HG03066 (cell line): Measurements from ENCODE around the gene SPTBN4.
"Not testable (repeated sequence)": the region's sequence is repeated elsewhere in the genome, so short reads cannot be mapped to it uniquely, and the experiment has no call there.

ENCODE experiments used
- ATAC-seq: cut with Tn5 transposase; IDR thresholded peaks from one replicate; pipeline ENCODE4 v1.9.1; 2021; ENCODE audit warnings: low read depth; ENCODE audit not compliant: unreplicated experiment

SPTBN4 gene

DNA sequence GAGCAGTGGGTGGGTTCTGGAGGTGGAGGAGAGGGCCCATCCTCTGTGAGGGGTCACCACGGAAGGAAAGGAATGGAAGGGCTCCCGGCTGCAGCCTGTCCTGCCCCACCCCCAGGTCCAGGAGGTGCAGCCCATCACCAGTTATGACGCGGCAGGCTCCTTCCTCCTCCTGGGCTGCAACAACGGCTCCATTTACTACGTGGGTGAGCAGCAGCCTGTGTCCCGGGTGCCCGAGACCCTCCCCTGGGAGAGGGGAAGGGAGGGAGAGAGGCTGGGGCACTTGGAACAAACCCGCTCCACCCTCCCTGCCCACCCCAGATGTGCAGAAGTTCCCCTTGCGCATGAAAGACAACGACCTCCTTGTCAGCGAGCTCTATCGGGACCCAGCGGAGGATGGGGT, 116.5 kb downstream of the SPTBN4 start:
- no peak for ATAC-seq

- no peak for ATAC-seq
These were observed 117.2 kb downstream of the SPTBN4 start for GRCh38 chr19:40584007-40584406.

- ATAC-seq, result no peak
These were observed 118.6 kb downstream of the SPTBN4 start for GRCh38 chr19:40585241-40585981.

- no peak for ATAC-seq
These were observed 119.2 kb downstream of the SPTBN4 start for GRCh38 chr19:40585982-40586422.

DNA sequence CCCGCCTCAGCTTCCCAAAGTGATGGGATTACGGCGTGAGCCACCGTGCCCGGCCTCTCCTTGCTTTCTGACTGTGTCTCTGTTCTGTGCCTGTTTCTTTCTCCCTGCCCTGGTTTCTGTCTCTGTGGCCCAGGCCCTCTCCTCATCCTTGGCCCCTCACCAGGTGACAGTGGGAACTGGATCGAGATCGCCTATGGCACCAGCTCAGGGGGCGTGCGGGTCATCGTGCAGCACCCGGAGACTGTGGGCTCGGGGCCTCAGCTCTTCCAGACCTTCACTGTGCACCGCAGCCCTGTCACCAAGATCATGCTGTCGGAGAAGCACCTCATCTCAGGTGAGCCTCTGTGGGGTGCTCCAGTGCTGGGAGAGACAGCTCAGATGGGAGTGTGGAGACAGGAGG, 119.8 kb downstream of the SPTBN4 start:
- ATAC-seq, result no peak

DNA sequence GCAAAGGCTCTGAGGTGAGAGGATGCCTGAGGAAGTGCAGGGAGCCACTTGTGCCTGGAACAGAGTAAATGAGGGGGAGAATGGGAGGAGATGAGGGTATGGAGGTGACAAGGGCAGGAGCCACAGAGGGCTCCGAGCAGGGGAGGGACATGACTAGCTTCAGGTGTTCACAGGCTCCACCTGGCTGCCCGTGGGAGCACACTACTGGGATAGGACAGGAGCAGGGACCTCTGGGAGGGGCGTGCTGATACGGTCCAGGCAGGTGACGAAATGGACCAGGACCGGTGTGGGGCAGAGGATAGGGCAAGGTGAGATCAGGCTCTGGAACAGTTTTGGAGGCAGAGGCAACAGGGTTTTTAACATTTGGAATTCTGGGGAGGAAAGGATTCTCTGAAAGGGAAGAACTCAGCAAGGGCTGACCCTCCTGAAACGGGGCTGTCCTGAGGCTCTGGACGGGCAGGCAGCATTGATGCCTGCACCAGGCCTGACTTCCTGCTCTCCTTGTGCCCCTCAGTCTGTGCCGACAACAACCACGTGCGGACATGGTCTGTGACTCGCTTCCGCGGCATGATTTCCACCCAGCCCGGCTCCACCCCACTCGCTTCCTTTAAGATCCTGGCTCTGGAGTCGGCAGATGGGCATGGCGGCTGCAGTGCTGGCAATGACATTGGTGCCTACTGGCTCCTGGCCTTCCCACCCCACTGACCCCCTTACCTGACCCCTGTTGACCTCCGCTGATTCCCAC, 121.5 kb downstream of the SPTBN4 start:
- no peak for ATAC-seq

DNA sequence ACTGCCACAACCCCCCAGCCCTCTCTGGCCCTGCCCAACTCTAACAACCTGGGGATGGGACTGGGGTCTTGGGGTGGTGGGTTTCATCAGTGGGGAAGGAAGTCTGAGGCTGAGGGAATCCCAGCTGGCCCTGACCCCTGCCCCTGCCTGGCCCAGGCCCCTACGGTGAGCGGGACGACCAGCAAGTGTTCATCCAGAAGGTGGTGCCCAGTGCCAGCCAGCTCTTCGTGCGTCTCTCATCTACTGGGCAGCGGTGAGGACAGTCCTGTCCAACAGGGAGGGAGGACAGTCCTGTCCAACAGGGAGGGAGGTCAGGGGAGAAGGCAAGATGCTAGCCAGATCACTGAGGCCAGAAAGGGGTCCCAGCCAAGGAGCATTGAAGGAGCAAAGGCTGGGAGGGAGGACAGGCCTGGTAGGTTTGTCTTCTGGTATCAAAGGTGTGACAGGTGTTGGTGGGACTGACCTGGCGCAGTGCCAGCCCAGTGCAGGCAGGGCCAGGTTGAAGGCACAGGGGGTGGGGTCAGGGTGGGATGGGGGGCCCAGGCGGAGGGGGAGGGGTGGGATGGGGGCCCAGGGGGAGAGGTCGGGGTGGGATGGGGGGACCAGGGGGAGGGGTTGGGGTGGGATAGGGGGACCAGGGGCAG, 122.2 kb downstream of the SPTBN4 start:
- no peak for ATAC-seq

GRCh38 chr19:40589591-40590429, 123.0 kb downstream of the SPTBN4 start:
- no peak for ATAC-seq

- ATAC-seq, result no peak
These were observed 123.9 kb downstream of the SPTBN4 start for GRCh38 chr19:40590464-40591265.

DNA sequence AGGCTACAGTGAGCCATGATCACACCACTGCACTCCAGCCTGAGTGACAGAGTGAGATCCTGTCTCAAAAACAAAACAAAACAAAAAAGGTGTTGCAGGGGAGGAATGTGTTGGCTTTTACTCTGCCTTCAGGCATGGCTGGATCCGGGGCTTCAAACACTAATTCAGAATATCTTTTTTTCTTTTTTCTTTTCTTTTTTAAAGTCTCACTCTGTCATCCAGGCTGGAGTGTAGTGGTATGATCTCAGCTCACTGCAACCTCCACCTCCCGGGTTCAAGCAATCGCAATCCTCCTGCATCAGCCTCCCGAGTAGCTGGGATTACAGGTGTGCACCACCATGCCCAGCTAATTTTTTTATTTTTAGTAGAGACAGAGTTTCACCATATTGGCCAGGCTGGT, 124.9 kb downstream of the SPTBN4 start:
- not testable (repeated sequence) for ATAC-seq

- ATAC-seq, result no peak
These were observed 125.4 kb downstream of the SPTBN4 start for GRCh38 chr19:40592170-40592569.

- ATAC-seq, result no peak
These were observed 127.5 kb downstream of the SPTBN4 start for GRCh38 chr19:40594255-40594654.

- no peak for ATAC-seq
These were observed 127.9 kb downstream of the SPTBN4 start for GRCh38 chr19:40594657-40595091.

GRCh38 chr19:40596608-40597328, 130.0 kb downstream of the SPTBN4 start:
- no peak for ATAC-seq

DNA sequence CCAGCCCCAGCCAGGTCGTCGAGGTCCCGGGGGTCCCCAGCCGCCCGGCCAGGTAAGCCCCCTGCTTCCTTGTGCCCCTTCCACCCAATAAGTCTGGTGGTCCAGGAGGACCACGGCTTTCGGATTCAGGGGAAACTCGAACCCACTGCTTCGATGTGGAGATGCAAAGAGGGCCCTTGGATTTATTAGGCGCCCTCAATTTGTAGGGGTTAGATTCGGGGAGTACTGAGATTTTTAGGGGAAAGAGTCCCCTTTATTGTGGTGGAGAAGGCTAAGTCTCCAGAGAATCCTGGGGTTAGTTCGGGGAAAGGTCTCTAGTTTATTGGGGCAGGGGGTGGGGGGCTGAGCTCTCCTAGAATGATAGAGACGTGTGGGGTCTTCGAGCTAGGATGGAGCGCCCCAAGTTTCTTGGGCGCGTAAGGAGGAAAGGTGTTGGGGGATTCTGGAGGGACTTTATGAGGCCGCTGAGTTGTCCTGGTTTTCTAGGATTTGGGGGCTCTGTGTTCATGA, 130.6 kb downstream of the SPTBN4 start:
- no peak for ATAC-seq

DNA sequence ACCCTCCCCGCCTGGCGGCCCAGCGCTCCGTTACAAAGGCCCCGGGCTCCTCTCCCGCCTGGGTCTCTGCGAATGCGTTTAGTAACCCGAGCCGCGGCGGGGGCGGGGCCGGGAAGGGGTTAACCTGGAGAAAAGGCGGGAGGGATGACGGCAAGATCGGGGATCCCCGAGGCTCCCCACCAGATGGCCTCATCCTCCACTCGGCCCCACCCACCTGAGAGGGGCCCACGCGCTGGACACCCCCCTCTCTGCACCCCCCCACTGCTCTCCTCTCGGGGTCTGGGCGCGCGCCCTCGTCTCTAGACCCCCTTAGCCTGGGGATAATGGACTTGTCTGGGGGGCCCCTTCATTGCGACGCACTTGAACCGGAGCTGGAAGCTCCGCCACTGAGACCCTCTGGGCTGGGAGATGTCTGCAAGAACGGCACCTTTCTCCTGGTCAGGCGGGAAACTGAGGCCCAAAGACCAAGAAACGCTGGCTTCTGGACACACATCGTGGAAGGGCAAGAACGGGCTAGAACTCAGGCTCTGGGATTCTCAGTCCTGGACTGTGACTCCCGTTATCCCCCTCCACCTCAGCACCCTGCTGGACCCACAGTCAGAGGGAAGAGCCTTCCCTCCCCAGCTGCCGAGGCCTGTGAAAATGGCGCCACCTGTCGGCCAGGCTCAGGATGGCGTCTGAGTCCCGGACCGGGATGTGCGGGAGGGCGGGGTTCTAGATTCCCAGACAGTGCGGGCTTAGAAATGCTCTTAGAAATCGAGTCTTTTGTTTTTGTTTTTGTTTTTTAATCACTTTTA, 131.5 kb downstream of the SPTBN4 start:
- ATAC-seq, result no peak

GRCh38 chr19:40598918-40599307, 132.1 kb downstream of the SPTBN4 start:
- no peak for ATAC-seq

GRCh38 chr19:40599331-40599901, 132.6 kb downstream of the SPTBN4 start:
- ATAC-seq, result no peak
